Muscle layer of colon (tissue), 2 donors: ENCODE measurements around the gene PLEKHG4.

Experiments used
- H3K27ac ChIP-seq: one replicate; pipeline ENCODE4 v1.7.0; 2013; ENCODE audit warnings: low read depth, mild to moderate bottlenecking, low read length, moderate library complexity
- H3K27me3 ChIP-seq, 2 donors: one replicate each; pipeline ENCODE4 v1.7.0; 2013; ENCODE audit warnings: low read length in 2 of 2, mild to moderate bottlenecking in 2 of 2; ENCODE audit not compliant: insufficient read depth in 2 of 2, control insufficient read depth in 1 of 2
- H3K36me3 ChIP-seq: one replicate; pipeline ENCODE4 v1.7.0; 2013; ENCODE audit warnings: mild to moderate bottlenecking, low read length; ENCODE audit not compliant: insufficient read depth
- H3K4me1 ChIP-seq: one replicate; pipeline ENCODE4 v1.7.0; 2013; ENCODE audit warnings: mild to moderate bottlenecking, low read length; ENCODE audit not compliant: insufficient read depth
- H3K4me3 ChIP-seq, 2 donors: one replicate each; pipeline ENCODE4 v1.7.0; 2013; ENCODE audit warnings: low read length in 2 of 2, low read depth in 1 of 2, mild to moderate bottlenecking in 1 of 2, moderate library complexity in 1 of 2
- H3K9ac ChIP-seq: one replicate; pipeline ENCODE4 v1.7.0; 2013; ENCODE audit warnings: low read length
- H3K9me3 ChIP-seq: one replicate; pipeline ENCODE4 v1.7.0; 2013; ENCODE audit warnings: mild to moderate bottlenecking, low read length
- donor health status: abdominal sarcoma.
- donor health status: Adenocarcinoma of cecum.

PLEKHG4 gene

DNA sequence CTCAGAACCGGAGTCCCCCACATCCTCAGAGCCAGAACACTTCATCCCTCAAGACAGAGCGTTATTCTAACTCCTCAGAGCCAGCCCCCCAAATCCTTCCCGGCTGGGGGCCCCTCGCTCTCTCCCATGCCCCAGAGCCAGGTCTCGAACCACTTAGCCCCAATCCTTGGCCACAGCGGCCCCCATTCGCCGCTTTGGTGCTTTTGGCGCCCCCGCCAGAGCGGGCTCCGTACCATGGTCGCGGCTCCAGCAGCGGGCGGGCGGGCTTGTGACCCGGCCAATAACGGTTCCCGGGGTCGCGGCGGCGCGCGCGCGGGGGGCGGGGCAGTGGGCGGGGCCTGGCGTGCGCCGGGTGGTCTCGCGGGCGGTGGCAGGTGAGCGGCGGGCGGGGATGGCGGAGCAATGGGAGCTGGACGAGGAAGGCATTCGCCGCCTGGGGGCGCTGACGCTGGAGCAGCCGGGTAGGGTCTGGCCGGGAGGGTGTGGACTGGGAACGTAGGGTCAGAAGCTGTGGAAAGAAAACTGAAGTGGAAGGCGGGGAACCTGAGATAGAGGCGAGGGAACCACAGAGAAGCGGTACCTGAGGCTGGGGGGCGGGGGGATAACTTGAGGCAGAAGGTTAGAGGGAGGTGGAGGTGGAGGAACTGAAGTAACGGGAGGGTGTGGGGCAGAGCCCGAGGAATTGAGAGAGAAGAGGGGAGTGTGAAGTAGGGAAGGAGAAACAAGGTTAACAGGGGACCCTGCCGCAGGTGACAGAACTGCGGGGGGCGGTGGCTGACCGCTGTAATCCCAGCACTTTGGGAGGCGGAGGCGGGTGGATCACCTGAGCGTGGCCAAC, 47.4 kb downstream of the PLEKHG4 start, which contains the start of the genes KCTD19 and LRRC36:
TSS of gene KCTD19 (minus strand) at position 270 of the 838 bp plus-strand sequence. CDS start at position 236, 34 bp downstream.
TSS of gene LRRC36 (plus strand) at position 344 of the 838 bp plus-strand sequence. CDS start at position 392, 48 bp downstream.
- Histone ChIP-seq H3K36me3 (no peaks in the 10 kb centered on the region), H3K9me3 (no peaks in the 10 kb centered on the region), H3K27me3 (peaks cover 6 to 13% of the 10 kb centered on the region in 2 donors), H3K4me1 (peaks cover 3% of the 10 kb centered on the region), H3K27ac (no peak within 1 kb of the TSS), H3K4me3 (peak within 1 kb of the TSS; percentile 20 to 56), H3K9ac (no peak within 1 kb of the TSS)

DNA sequence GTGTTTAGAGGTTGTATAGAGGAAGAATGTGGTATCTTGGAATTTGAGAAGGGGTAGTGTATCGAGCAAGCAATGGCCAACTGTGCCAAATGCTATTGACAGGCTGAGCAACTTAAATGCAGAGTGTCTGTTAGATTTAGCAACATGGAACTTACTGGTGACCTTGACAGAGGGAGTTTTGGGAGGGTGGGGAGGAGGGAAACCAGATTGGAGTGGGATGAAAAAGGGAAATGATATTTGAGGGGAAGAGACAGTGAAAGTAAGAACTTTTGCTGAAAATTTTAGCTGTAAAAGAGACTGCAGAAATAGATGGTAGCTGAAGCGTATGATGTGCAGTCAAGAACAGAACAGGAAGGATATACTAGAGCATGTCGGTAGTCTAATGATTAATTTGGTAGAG, 48.4 kb downstream of the PLEKHG4 start:
- Histone ChIP-seq H3K4me3 (no peak overlapping the region), H3K9me3 (no peaks in the 10 kb centered on the region), H3K4me1 (peaks cover 3% of the 10 kb centered on the region), H3K36me3 (no peaks in the 10 kb centered on the region), H3K9ac (no peak overlapping the region), H3K27ac (no peak overlapping the region), H3K27me3 (peaks cover 6 to 13% of the 10 kb centered on the region in 2 donors)

DNA sequence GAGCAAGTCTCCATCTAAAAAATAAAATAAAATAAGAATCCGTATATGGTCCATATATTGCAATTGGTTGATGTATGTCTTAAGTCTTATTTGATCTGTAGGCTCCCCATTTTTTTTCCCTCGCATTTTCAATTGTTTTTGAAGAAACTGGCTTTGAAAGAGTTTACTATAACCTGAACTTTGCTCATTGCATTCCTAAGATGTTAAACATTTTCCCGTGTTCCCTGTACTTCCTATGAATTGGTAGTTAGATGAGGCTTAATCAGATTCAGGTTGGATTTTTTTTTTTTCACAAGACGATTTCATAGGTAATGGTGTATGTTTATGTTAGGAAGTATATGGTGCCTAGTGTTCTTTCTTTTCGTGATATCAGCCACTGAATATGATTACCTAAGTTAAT, 50.6 kb downstream of the PLEKHG4 start:
- Histone ChIP-seq H3K27ac (no peak overlapping the region), H3K4me1 (peaks cover 3% of the 10 kb centered on the region)

DNA sequence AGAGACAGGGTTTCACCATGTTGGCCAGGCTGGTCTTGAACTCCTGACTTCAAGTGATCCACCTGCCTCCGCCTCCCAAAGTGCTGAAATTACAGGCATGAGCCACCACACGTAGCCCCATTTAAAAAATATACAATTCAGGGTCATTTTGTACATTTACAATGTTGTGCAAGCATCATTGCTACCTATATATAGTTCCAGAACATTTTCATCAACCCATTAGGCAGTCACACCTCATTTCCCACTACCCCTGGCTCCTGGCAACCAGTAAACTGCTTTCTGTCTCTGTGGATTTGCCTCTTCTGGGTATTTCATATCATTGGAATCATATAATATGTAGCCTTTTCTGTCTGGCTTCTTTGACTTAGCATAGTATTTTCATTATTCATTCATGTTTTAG, 54.0 kb downstream of the PLEKHG4 start:
- Histone ChIP-seq H3K36me3 (no peaks in the 10 kb centered on the region), H3K9ac (no peak overlapping the region), H3K27ac (no peak overlapping the region), H3K4me3 (no peak overlapping the region), H3K4me1 (no peaks in the 10 kb centered on the region), H3K9me3 (no peaks in the 10 kb centered on the region), H3K27me3 (no peaks in the 10 kb centered on the region)

More for the DNA sequence above, 50.6 kb downstream of the PLEKHG4 start:
- Histone ChIP-seq H3K36me3 (no peaks in the 10 kb centered on the region), H3K9ac (no peak overlapping the region), H3K9me3 (no peaks in the 10 kb centered on the region), H3K27me3 (peaks cover 0 to 11% of the 10 kb centered on the region in 2 donors), H3K4me3 (no peak overlapping the region)

DNA sequence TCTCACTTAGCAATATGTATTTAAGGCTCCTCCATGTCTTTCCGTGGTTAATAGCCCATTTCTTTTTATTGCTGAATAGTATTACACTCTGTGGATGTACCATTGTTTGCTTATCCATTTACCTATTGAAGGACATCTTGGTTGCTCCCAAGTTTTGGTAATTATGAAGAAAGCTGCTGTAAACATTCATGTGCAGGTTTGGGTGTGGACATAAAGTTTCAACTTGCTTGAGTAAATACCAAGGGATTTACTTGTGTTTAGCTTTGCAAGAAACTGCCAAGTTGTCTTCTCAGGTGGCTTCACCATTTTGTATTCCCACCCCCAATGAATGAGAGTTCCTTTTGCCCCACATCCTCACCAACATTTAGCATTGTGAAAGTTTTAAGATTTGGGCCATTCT, 56.8 kb downstream of the PLEKHG4 start:
- no peak overlapping the region for H3K9ac ChIP-seq
- H3K4me1 ChIP-seq = no peaks in the 10 kb centered on the region
- H3K27ac ChIP-seq = no peak overlapping the region
- H3K9me3 ChIP-seq = no peaks in the 10 kb centered on the region
- H3K27me3 ChIP-seq = no peaks in the 10 kb centered on the region
- no peaks in the 10 kb centered on the region for H3K36me3 ChIP-seq
- H3K4me3 ChIP-seq = no peak overlapping the region

DNA sequence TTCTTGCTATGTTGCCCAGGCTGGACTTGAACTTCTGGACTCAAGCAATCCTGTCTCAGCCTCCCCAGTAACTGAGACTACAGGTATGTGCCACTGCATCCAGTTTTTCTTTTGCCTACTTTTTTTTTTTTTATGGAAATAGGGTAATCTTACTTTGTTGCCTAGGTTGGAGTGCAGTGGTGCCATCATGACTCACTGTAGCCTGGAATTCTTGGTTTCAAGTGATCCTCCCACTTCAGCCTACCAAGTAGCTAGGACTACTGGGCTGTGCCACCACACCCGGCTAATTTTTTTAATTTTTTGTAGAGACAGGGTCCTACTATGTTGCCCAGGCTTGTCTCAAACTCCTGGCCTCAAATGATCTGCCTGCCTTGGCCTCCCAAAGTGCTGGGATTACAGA, 57.3 kb downstream of the PLEKHG4 start:
- no peaks in the 10 kb centered on the region for H3K27me3 ChIP-seq
- no peaks in the 10 kb centered on the region for H3K9me3 ChIP-seq
- H3K36me3 ChIP-seq = no peaks in the 10 kb centered on the region
- no peaks in the 10 kb centered on the region for H3K4me1 ChIP-seq
- no peak overlapping the region for H3K27ac ChIP-seq
- no peak overlapping the region for H3K9ac ChIP-seq
- no peak overlapping the region for H3K4me3 ChIP-seq
